HL-60 (cell line): Measurements from ENCODE around the gene BACE1.

ENCODE experiments used
- DNase-seq, 2 experiments: peaks; one replicate each; pipeline ENCODE4 v3.0.0-alpha.2; 2010 to 2020; ENCODE audit warnings: low read depth in 1 of 2, low spot score in 1 of 2
- H3K27ac ChIP-seq: fragments of 250-450 bp; sonication (Bioruptor Pico); replicated peaks from 2 replicates; pipeline ENCODE4 v1.5.1; 2020; ENCODE audit warnings: mild to moderate bottlenecking, moderate library complexity
- H3K27me3 ChIP-seq: fragments of 250-450 bp; sonication (Bioruptor Pico); 2 replicates; pipeline ENCODE4 v1.5.1; 2021; ENCODE audit warnings: mild to moderate bottlenecking, moderate library complexity; ENCODE audit not compliant: insufficient read depth, poor library complexity, severe bottlenecking
- H3K4me3 ChIP-seq: replicated peaks from 2 replicates; pipeline ENCODE4 v1.5.1; 2011; ENCODE audit warnings: mild to moderate bottlenecking, control low read depth, low read length; ENCODE audit not compliant: insufficient read depth
- GABPA ChIP-seq: IDR thresholded peaks from 2 replicates; pipeline ENCODE4 v1.6.1; 2012; ENCODE audit warnings: low read depth
- POLR2AphosphoS5 ChIP-seq: IDR thresholded peaks from 2 replicates; pipeline ENCODE4 v1.6.1; 2012; ENCODE audit warnings: low read depth
- SPI1 ChIP-seq: IDR thresholded peaks from 2 replicates; pipeline ENCODE4 v1.6.1; 2012; ENCODE audit warnings: low read depth, mild to moderate bottlenecking, borderline replicate concordance
- TF ChIP-seq, protein P1 (sequence below): IDR thresholded peaks from one replicate; pipeline ENCODE4 v1.5.1; 2011; ENCODE audit warnings: low read length, control low read depth, inconsistent platforms; ENCODE audit not compliant: insufficient read depth
- TF ChIP-seq, protein P2 (sequence below): IDR thresholded peaks from 2 replicates; pipeline ENCODE4 v1.6.1; 2012; ENCODE audit warnings: low read depth; ENCODE audit not compliant: insufficient replicate concordance

BACE1 gene

DNA sequence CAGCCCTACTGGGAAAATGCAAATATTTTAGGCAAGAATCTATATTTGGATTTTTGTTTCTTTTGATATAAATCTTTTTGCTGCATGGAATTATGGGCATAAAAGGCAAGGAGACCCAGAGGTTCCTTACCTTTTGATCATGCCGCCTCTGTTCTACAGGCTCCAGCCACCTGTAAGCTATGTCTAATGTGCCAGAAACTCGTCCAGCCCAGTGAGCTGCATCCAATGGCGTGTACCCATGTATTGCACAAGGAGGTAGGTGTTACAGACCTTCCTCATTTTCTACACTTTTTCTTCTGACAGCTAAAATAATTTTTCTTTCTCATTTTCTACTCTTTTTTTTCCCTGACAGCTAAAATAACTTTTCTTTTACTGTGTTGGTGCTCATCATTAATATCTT, 33.1 kb downstream of the BACE1 start:
- no peaks in the 10 kb centered on the region for H3K27me3 ChIP-seq
- no peak for TF ChIP-seq GABPA
- TF ChIP-seq SPI1, result no peak
- TF ChIP-seq, protein P1, sequence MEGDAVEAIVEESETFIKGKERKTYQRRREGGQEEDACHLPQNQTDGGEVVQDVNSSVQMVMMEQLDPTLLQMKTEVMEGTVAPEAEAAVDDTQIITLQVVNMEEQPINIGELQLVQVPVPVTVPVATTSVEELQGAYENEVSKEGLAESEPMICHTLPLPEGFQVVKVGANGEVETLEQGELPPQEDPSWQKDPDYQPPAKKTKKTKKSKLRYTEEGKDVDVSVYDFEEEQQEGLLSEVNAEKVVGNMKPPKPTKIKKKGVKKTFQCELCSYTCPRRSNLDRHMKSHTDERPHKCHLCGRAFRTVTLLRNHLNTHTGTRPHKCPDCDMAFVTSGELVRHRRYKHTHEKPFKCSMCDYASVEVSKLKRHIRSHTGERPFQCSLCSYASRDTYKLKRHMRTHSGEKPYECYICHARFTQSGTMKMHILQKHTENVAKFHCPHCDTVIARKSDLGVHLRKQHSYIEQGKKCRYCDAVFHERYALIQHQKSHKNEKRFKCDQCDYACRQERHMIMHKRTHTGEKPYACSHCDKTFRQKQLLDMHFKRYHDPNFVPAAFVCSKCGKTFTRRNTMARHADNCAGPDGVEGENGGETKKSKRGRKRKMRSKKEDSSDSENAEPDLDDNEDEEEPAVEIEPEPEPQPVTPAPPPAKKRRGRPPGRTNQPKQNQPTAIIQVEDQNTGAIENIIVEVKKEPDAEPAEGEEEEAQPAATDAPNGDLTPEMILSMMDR, result no peak
- no peak for TF ChIP-seq POLR2AphosphoS5
- TF ChIP-seq, protein P2, sequence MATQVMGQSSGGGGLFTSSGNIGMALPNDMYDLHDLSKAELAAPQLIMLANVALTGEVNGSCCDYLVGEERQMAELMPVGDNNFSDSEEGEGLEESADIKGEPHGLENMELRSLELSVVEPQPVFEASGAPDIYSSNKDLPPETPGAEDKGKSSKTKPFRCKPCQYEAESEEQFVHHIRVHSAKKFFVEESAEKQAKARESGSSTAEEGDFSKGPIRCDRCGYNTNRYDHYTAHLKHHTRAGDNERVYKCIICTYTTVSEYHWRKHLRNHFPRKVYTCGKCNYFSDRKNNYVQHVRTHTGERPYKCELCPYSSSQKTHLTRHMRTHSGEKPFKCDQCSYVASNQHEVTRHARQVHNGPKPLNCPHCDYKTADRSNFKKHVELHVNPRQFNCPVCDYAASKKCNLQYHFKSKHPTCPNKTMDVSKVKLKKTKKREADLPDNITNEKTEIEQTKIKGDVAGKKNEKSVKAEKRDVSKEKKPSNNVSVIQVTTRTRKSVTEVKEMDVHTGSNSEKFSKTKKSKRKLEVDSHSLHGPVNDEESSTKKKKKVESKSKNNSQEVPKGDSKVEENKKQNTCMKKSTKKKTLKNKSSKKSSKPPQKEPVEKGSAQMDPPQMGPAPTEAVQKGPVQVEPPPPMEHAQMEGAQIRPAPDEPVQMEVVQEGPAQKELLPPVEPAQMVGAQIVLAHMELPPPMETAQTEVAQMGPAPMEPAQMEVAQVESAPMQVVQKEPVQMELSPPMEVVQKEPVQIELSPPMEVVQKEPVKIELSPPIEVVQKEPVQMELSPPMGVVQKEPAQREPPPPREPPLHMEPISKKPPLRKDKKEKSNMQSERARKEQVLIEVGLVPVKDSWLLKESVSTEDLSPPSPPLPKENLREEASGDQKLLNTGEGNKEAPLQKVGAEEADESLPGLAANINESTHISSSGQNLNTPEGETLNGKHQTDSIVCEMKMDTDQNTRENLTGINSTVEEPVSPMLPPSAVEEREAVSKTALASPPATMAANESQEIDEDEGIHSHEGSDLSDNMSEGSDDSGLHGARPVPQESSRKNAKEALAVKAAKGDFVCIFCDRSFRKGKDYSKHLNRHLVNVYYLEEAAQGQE, result no peak
- no peak overlapping the region for H3K27ac ChIP-seq
- no peak overlapping the region for H3K4me3 ChIP-seq
- peak in 1 of 2 experiments; percentile 5 for DNase-seq

DNA sequence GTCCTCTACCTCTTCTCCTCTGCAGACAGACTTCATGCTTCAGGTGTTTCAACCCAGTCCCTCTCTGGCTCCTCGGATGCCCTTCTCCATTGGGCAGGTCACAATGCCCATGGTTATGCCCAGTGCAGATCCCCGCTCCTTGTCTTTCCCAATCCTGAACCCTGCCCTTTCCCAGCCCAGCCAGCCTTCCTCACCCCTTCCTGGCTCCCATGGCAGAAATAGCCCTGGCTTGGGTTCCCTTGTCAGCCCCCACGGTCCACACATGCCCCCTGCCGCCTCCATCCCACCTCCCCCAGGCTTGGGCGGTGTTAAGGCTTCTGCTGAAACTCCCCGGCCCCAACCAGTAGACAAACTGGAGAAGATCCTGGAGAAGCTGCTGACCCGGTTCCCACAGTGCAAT, 34.2 kb downstream of the BACE1 start:
- Histone ChIP-seq H3K27me3 (no peaks in the 10 kb centered on the region), H3K4me3 (no peak overlapping the region), H3K27ac (no peak overlapping the region)
- TF ChIP-seq GABPA, result no peak
- TF ChIP-seq POLR2AphosphoS5, result no peak
- TF ChIP-seq, protein P1, result no peak
- DNase-seq, result no peak

DNA sequence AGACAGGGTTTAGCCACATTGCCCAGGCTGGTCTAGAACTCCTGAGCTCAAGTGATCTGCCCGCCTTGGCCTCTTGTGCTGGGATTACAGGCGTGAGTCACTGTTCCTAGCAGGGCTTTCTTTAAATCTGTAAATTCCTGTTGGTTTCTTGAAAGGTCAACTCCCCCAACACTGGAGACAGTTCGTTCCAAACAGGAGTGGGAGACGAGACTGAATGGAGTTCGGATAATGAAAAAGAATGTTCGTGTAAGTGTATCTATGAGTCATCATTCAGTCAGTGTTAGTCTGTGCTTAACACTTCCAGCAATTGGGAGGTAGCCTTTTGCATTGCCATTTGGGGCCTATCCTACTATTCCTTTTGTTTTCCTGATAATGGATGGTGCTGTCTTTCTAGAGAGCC, 34.9 kb downstream of the BACE1 start:
- no peaks in the 10 kb centered on the region for H3K27me3 ChIP-seq
- TF ChIP-seq, protein P2, result no peak
- TF ChIP-seq GABPA, result no peak
- TF ChIP-seq, protein P1, result no peak
- TF ChIP-seq POLR2AphosphoS5, result no peak
- H3K27ac ChIP-seq, result no peak overlapping the region
- DNase-seq, result no peak
- no peak overlapping the region for H3K4me3 ChIP-seq

DNA sequence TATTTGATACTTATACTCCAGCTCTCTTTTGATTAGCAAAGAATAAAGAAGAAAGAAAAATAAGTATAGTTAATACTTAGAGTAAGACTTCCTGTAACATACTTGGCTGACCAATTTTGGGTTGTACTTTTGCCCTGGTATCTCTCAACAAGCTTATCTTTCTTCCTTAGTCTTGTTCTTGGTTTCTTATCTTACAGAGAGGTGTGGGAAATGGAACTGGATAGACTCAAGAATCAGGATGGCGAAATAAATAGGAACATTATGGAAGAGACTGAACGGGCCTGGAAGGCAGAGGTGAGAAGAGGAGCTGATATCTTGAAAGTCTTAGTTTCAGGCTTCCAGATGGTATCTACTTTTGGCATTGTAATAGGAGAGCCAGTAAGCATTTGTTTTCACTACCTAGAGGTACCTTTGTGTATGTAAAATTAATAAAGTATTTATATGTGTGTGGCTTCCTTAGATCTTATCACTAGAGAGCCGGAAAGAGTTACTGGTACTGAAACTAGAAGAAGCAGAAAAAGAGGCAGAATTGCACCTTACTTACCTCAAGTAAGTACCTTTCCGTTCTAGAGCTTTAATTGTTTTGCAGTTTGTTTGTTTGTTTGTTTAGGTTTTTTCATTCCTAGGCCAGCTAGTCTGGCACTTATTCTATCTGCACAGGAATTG, 36.2 kb downstream of the BACE1 start:
- DNase-seq, result no peak
- Histone ChIP-seq H3K4me3 (no peak overlapping the region), H3K27me3 (no peaks in the 10 kb centered on the region), H3K27ac (no peak overlapping the region)
- TF ChIP-seq, protein P1, result no peak
- TF ChIP-seq, protein P2, result no peak
- TF ChIP-seq SPI1 (no peak), GABPA (no peak), POLR2AphosphoS5 (no peak)
